CD14-positive monocyte (primary cell): ENCODE results near the gene MYO5B. TPM values are rescaled to one million over a fixed set of nuclear protein-coding genes. Genes with fewer than 3 reads are reported as not detected.

Experiments
- DNase-seq, 3 donors: peaks; one replicate each; pipeline ENCODE4 v3.0.0-alpha.2; 2011 to 2022
- H2AFZ ChIP-seq: 2 replicates; pipeline ENCODE4 v1.6.0; 2012; ENCODE audit warnings: mild to moderate bottlenecking, low read depth, low read length, inconsistent platforms; ENCODE audit not compliant: insufficient read depth, poor library complexity, severe bottlenecking
- H3K27ac ChIP-seq, 2 donors: 1 replicate in 1 of 2; 2 replicates in 1 of 2; pipeline ENCODE4 v1.5.1; 2012 to 2013; ENCODE audit warnings: low read length in 2 of 2, control low read depth in 1 of 2, inconsistent platforms in 1 of 2, low read depth in 1 of 2, mild to moderate bottlenecking in 1 of 2
- H3K27me3 ChIP-seq, 2 donors: one replicate each; pipeline versions ENCODE4 v1.6.0 to v1.6.1; 2011 to 2013; ENCODE audit warnings: low read length in 2 of 2; ENCODE audit not compliant: control insufficient read depth in 2 of 2, insufficient read depth in 2 of 2
- H3K36me3 ChIP-seq, 2 donors: replicated peaks in 1 of 2; 1 replicate in 1 of 2; 2 replicates in 1 of 2; pipeline versions ENCODE4 v1.5.1 to v1.6.1; 2012 to 2013; ENCODE audit warnings: low read length in 2 of 2, control low read depth in 1 of 2, inconsistent platforms in 1 of 2, mild to moderate bottlenecking in 1 of 2; ENCODE audit not compliant: insufficient read depth in 2 of 2, control insufficient read depth in 1 of 2
- H3K4me1 ChIP-seq, 2 donors: 1 replicate in 1 of 2; 2 replicates in 1 of 2; pipeline versions ENCODE4 v1.5.1 to v1.6.1; 2012 to 2013; ENCODE audit warnings: low read length in 2 of 2, control low read depth in 1 of 2, inconsistent platforms in 1 of 2, mild to moderate bottlenecking in 1 of 2, moderate library complexity in 1 of 2; ENCODE audit not compliant: insufficient read depth in 2 of 2, control insufficient read depth in 1 of 2
- H3K4me2 ChIP-seq: replicated peaks from 2 replicates; pipeline ENCODE3; 2012; ENCODE audit warnings: low read length, moderate library complexity, mild to moderate bottlenecking; ENCODE audit not compliant: poor library complexity, severe bottlenecking; ENCODE audit errors: extremely low read depth
- H3K4me3 ChIP-seq, 3 experiments: fragments of 200-600 bp in 1 of 3; sonication (generic) in 1 of 3; replicated peaks in 1 of 3; 1 replicate in 2 of 3; 2 replicates in 1 of 3; pipeline ENCODE4 v1.5.1; 2011 to 2013; ENCODE audit warnings: low read length in 3 of 3, mild to moderate bottlenecking in 3 of 3, control low read depth in 2 of 3, low read depth in 2 of 3, inconsistent platforms in 1 of 3, moderate library complexity in 1 of 3
- H3K79me2 ChIP-seq: 2 replicates; pipeline ENCODE4 v1.6.0; 2012; ENCODE audit warnings: mild to moderate bottlenecking, control low read depth, inconsistent platforms, low read length, moderate library complexity; ENCODE audit not compliant: insufficient read depth
- H3K9ac ChIP-seq: 2 replicates; pipeline ENCODE4 v1.6.0; 2017; ENCODE audit warnings: low read length, mild to moderate bottlenecking; ENCODE audit not compliant: insufficient read depth, poor library complexity, severe bottlenecking
- H3K9me3 ChIP-seq, 2 donors: replicated peaks in 1 of 2; 1 replicate in 1 of 2; 2 replicates in 1 of 2; pipeline versions ENCODE4 v1.5.1 to v1.6.1; 2012 to 2013; ENCODE audit warnings: low read length in 2 of 2, control low read depth in 1 of 2; ENCODE audit not compliant: control insufficient read depth in 1 of 2, insufficient read depth in 1 of 2
- H4K20me1 ChIP-seq: 2 replicates; pipeline ENCODE4 v1.6.0; 2012; ENCODE audit warnings: mild to moderate bottlenecking, low read length, control low read depth, moderate library complexity; ENCODE audit not compliant: insufficient read depth
- H3K27ac Mint-ChIP-seq, 7 donors: one replicate each; pipeline ENCODE4 v1.8.0; 2020; ENCODE audit warnings: mild to moderate bottlenecking in 7 of 7, mixed read lengths in 7 of 7, moderate library complexity in 6 of 7, inconsistent platforms in 2 of 7
- H3K27me3 Mint-ChIP-seq, 3 donors: one replicate each; pipeline ENCODE4 v1.8.0; 2021 to 2022; ENCODE audit warnings: low read depth in 3 of 3, mild to moderate bottlenecking in 3 of 3, mixed read lengths in 3 of 3, moderate library complexity in 3 of 3, inconsistent platforms in 1 of 3
- H3K36me3 Mint-ChIP-seq, 2 donors: one replicate each; pipeline ENCODE4 v1.8.0; 2020; ENCODE audit warnings: mixed read lengths in 2 of 2, inconsistent platforms in 1 of 2, mild to moderate bottlenecking in 1 of 2
- H3K4me1 Mint-ChIP-seq: one replicate; pipeline ENCODE4 v1.8.0; 2020; ENCODE audit warnings: mild to moderate bottlenecking, mixed read lengths
- H3K4me3 Mint-ChIP-seq, 2 donors: one replicate each; pipeline ENCODE4 v1.8.0; 2020; ENCODE audit warnings: mild to moderate bottlenecking in 2 of 2, mixed read lengths in 2 of 2, moderate library complexity in 1 of 2
- H3K9me3 Mint-ChIP-seq, 7 donors: one replicate each; pipeline ENCODE4 v1.8.0; 2020 to 2022; ENCODE audit warnings: mixed read lengths in 7 of 7, mild to moderate bottlenecking in 6 of 7, moderate library complexity in 6 of 7, inconsistent platforms in 2 of 7
- WGBS: methylation state at CpG from one replicate; pipeline ENCODE4 v1.1.5; 2013; ENCODE audit warnings: missing lambda C conversion rate; ENCODE audit not compliant: insufficient coverage; 5-methylcytosine and 5-hydroxymethylcytosine counted together
- intact Hi-C, 2 donors: fragments of 100-400 bp; cut with micrococcal nuclease; formaldehyde crosslinking; loops; one replicate each; pipeline versions ENCODE4 v1.15.0 to v1.15.1; 2023
- polyA plus RNA-seq, 3 donors: library from polyadenylated mRNA; depleted of rRNA in 1 of 3; unstranded in 2 of 3; stranded (reverse) in 1 of 3; fragments of 300-500 nt in 2 of 3; fragments of >200 nt in 1 of 3; fragmentation: Illumina TruSeq in 2 of 3; gene quantifications; 1 replicate in 2 of 3; 2 replicates in 1 of 3; pipeline ENCODE4 v1.2.3, GENCODE V29; 2012 to 2021
- TF ChIP-seq, protein P1 (sequence below): fragments of 200-600 bp; IDR thresholded peaks from one replicate; pipeline ENCODE4 v1.8.0; 2022; ENCODE audit warnings: antibody characterized with exemption, mild to moderate bottlenecking

The MYO5B gene
- polyA plus RNA-seq, 3 donors: 0.04 TPM; not detected in 2

DNA sequence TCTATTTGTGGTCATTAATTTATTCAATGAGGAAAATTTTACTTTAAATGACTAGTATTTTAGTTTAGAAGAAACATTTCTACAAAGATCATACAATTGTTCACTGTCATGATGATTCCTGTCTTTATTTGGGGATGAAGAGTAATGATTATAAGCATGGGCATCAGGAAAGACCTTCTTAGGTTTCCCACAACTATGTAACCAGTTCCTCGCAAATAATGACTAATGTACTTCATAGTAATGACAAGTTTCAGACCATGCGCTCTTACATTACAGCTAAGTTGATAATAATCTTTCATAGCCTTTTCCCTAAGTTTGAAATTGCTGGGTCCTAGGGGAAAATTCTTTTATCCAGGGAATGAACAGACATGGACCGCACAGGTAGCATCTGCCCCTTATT lies 90.5 kb downstream of the MYO5B start:
- no peaks in the 10 kb centered on the region for H3K36me3 ChIP-seq
- no peaks in the 10 kb centered on the region for H4K20me1 ChIP-seq
- H3K4me2 ChIP-seq: no peak overlapping the region
- Mint-ChIP-seq H3K27me3 (peaks cover 0 to 4% (median 2%) of the 10 kb centered on the region in 3 donors), H3K9me3 (peaks cover 0 to 3% (median 0%) of the 10 kb centered on the region in 7 donors), H3K4me3 (no peak overlapping the region), H3K36me3 (no peaks in the 10 kb centered on the region), H3K27ac (no peak overlapping the region), H3K4me1 (no peaks in the 10 kb centered on the region)
- H2AFZ ChIP-seq: no peak overlapping the region
- H3K27ac ChIP-seq: no peak overlapping the region
- TF ChIP-seq, protein P1, sequence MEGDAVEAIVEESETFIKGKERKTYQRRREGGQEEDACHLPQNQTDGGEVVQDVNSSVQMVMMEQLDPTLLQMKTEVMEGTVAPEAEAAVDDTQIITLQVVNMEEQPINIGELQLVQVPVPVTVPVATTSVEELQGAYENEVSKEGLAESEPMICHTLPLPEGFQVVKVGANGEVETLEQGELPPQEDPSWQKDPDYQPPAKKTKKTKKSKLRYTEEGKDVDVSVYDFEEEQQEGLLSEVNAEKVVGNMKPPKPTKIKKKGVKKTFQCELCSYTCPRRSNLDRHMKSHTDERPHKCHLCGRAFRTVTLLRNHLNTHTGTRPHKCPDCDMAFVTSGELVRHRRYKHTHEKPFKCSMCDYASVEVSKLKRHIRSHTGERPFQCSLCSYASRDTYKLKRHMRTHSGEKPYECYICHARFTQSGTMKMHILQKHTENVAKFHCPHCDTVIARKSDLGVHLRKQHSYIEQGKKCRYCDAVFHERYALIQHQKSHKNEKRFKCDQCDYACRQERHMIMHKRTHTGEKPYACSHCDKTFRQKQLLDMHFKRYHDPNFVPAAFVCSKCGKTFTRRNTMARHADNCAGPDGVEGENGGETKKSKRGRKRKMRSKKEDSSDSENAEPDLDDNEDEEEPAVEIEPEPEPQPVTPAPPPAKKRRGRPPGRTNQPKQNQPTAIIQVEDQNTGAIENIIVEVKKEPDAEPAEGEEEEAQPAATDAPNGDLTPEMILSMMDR: no peak
- WGBS: no CpG with 5 or more reads among the region's 3 CpGs
- H3K4me1 ChIP-seq: no peaks in the 10 kb centered on the region
- intact Hi-C loops: no loop called here
- no peaks in the 10 kb centered on the region for H3K79me2 ChIP-seq
- no peak overlapping the region for H3K9ac ChIP-seq
- no peaks in the 10 kb centered on the region for H3K27me3 ChIP-seq
- H3K4me3 ChIP-seq: no peak overlapping the region
- DNase-seq: no peak
- no peaks in the 10 kb centered on the region for H3K9me3 ChIP-seq

DNA sequence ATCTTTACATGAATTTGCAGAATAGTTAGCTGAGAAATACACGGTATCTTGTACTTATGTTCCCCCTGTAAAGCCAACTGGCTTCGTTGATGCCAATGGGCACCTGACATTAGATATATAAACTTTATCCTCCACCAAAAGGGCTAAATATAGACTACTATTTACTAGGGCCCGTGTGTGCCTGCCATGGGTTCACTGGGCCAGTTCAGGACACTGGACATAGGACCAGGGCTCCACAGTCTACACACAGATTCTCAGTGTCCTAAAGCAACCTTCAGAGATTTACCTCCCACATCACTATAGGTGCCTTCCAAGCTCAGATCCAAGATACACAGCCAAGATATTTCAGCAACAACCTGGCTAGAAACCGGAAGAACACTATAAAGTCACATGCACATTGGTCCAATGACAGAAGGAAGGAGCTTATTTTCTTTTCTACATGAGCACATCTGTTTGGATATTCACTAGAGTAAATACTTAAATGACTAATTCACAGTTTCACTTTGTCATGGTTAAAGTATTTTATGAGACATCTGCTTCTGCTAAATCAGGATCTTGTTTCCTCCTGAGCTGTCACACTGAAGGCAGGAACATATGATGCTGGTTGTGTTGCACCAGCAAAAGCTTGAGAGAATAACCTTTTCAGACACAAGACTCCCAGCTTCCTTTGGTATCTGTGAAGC lies 95.1 kb downstream of the MYO5B start:
- intact Hi-C loops: no loop called here
- H3K79me2 ChIP-seq: no peaks in the 10 kb centered on the region
- H3K4me3 ChIP-seq: no peak overlapping the region
- Mint-ChIP-seq H3K27me3 (peaks cover 0 to 2% (median 0%) of the 10 kb centered on the region in 3 donors), H3K4me3 (no peak overlapping the region), H3K27ac (no peak overlapping the region), H3K36me3 (no peaks in the 10 kb centered on the region), H3K9me3 (peaks cover 0 to 10% (median 0%) of the 10 kb centered on the region in 7 donors), H3K4me1 (no peaks in the 10 kb centered on the region)
- no peaks in the 10 kb centered on the region for H3K9me3 ChIP-seq
- no peaks in the 10 kb centered on the region for H3K36me3 ChIP-seq
- no peak overlapping the region for H2AFZ ChIP-seq
- TF ChIP-seq, protein P1: no peak
- 100% methylated on average over 2 of the region's 4 CpGs for WGBS
- no peaks in the 10 kb centered on the region for H3K27me3 ChIP-seq
- no peaks in the 10 kb centered on the region for H4K20me1 ChIP-seq
- H3K9ac ChIP-seq: no peak overlapping the region
- no peak overlapping the region for H3K27ac ChIP-seq
- DNase-seq: no peak
- H3K4me1 ChIP-seq: no peaks in the 10 kb centered on the region
- no peak overlapping the region for H3K4me2 ChIP-seq
